ENCODE results near the gene COL28A1.

COL28A1 gene

GRCh38 chr7:7331523-7331922 is 204.2 kb downstream of the COL28A1 start:
- H3K27me3 ChIP-seq (ENCODE audit: insufficient read depth, low read length), result no peaks in the 10 kb centered on the region
- no peaks in the 10 kb centered on the region for H3K4me1 ChIP-seq (ENCODE audit: insufficient read depth, low read length)
- no peak overlapping the region for H3K9ac ChIP-seq (ENCODE audit: low read depth, low read length)
- no peak overlapping the region for H3K27ac ChIP-seq (ENCODE audit: low read depth, low read length)
- H3K4me3 ChIP-seq (ENCODE audit: low read length), result no peak overlapping the region
- H3K36me3 ChIP-seq (ENCODE audit: insufficient read depth, low read length), result no peaks in the 10 kb centered on the region
- WGBS, result 96% methylated on average over 4 of the region's 4 CpGs
- no peaks in the 10 kb centered on the region; the same call in 1 of the 2 replicates for H3K9me3 ChIP-seq (ENCODE audit: insufficient read depth, low read depth, low read length)

- no peak overlapping the region for H3K9ac ChIP-seq (ENCODE audit: low read depth, low read length)
- no peaks in the 10 kb centered on the region for H3K4me1 ChIP-seq (ENCODE audit: insufficient read depth, low read length)
- H3K36me3 ChIP-seq (ENCODE audit: insufficient read depth, low read length), result no peaks in the 10 kb centered on the region
- H3K27ac ChIP-seq (ENCODE audit: low read depth, low read length), result no peak overlapping the region
- H3K27me3 ChIP-seq (ENCODE audit: insufficient read depth, low read length), result no peaks in the 10 kb centered on the region
- WGBS, result 88% methylated on average over 2 of the region's 2 CpGs
- H3K9me3 ChIP-seq (ENCODE audit: insufficient read depth, low read depth, low read length), result no peaks in the 10 kb centered on the region; the same call in 1 of the 2 replicates
- H3K4me3 ChIP-seq (ENCODE audit: low read length), result no peak overlapping the region
These were observed 204.7 kb downstream of the COL28A1 start for GRCh38 chr7:7330997-7331396.

GRCh38 chr7:7329326-7329725 is 206.3 kb downstream of the COL28A1 start:
- H3K9me3 ChIP-seq (ENCODE audit: insufficient read depth, low read depth, low read length), result no peaks in the 10 kb centered on the region
- WGBS, result 90% methylated on average over 1 of the region's 1 CpG

GRCh38 chr7:7327423-7327822 is 208.2 kb downstream of the COL28A1 start:
- Histone ChIP-seq H3K36me3 (ENCODE audit: insufficient read depth, low read length) (no peaks in the 10 kb centered on the region), H3K27me3 (ENCODE audit: insufficient read depth, low read length) (no peaks in the 10 kb centered on the region), H3K9me3 (ENCODE audit: insufficient read depth, low read depth, low read length) (no peaks in the 10 kb centered on the region), H3K9ac (ENCODE audit: low read depth, low read length) (no peak overlapping the region), H3K4me1 (ENCODE audit: insufficient read depth, low read length) (no peaks in the 10 kb centered on the region), H3K4me3 (ENCODE audit: low read length) (no peak overlapping the region), H3K27ac (ENCODE audit: low read depth, low read length) (no peak overlapping the region)
- 89% methylated on average over 2 of the region's 2 CpGs for WGBS

More at GRCh38 chr7:7329326-7329725, 206.3 kb downstream of the COL28A1 start:
- Histone ChIP-seq H3K4me3 (ENCODE audit: low read length) (no peak overlapping the region), H3K27me3 (ENCODE audit: insufficient read depth, low read length) (no peaks in the 10 kb centered on the region), H3K4me1 (ENCODE audit: insufficient read depth, low read length) (no peaks in the 10 kb centered on the region), H3K36me3 (ENCODE audit: insufficient read depth, low read length) (no peaks in the 10 kb centered on the region), H3K9ac (ENCODE audit: low read depth, low read length) (no peak overlapping the region), H3K27ac (ENCODE audit: low read depth, low read length) (no peak overlapping the region)

- no peak overlapping the region for H3K4me3 ChIP-seq (ENCODE audit: low read length)
- H3K27me3 ChIP-seq (ENCODE audit: insufficient read depth, low read length), result no peaks in the 10 kb centered on the region
- 91% methylated on average over 3 of the region's 3 CpGs for WGBS
- no peak overlapping the region for H3K27ac ChIP-seq (ENCODE audit: low read depth, low read length)
- no peaks in the 10 kb centered on the region for H3K36me3 ChIP-seq (ENCODE audit: insufficient read depth, low read length)
- no peaks in the 10 kb centered on the region for H3K4me1 ChIP-seq (ENCODE audit: insufficient read depth, low read length)
- no peaks in the 10 kb centered on the region for H3K9me3 ChIP-seq (ENCODE audit: insufficient read depth, low read depth, low read length)
- H3K9ac ChIP-seq (ENCODE audit: low read depth, low read length), result no peak overlapping the region
These were observed 211.0 kb downstream of the COL28A1 start for GRCh38 chr7:7324698-7325097.

- Histone ChIP-seq H3K27me3 (ENCODE audit: insufficient read depth, low read length) (no peaks in the 10 kb centered on the region), H3K4me1 (ENCODE audit: insufficient read depth, low read length) (no peaks in the 10 kb centered on the region), H3K27ac (ENCODE audit: low read depth, low read length) (no peak overlapping the region), H3K4me3 (ENCODE audit: low read length) (no peak overlapping the region), H3K9me3 (ENCODE audit: insufficient read depth, low read depth, low read length) (no peaks in the 10 kb centered on the region), H3K36me3 (ENCODE audit: insufficient read depth, low read length) (no peaks in the 10 kb centered on the region), H3K9ac (ENCODE audit: low read depth, low read length) (no peak overlapping the region)
- WGBS, result 95% methylated on average over 2 of the region's 2 CpGs
These were observed 211.8 kb downstream of the COL28A1 start for GRCh38 chr7:7323921-7324320.

- Histone ChIP-seq H3K9me3 (ENCODE audit: insufficient read depth, low read depth, low read length) (no peaks in the 10 kb centered on the region), H3K9ac (ENCODE audit: low read depth, low read length) (no peak overlapping the region), H3K27ac (ENCODE audit: low read depth, low read length) (no peak overlapping the region), H3K36me3 (ENCODE audit: insufficient read depth, low read length) (no peaks in the 10 kb centered on the region), H3K27me3 (ENCODE audit: insufficient read depth, low read length) (no peaks in the 10 kb centered on the region), H3K4me3 (ENCODE audit: low read length) (no peak overlapping the region), H3K4me1 (ENCODE audit: insufficient read depth, low read length) (no peaks in the 10 kb centered on the region)
- 76% methylated on average over 6 of the region's 6 CpGs for WGBS
These were observed 212.3 kb downstream of the COL28A1 start for GRCh38 chr7:7323352-7323751.

- no peak overlapping the region for H3K4me3 ChIP-seq (ENCODE audit: low read length)
- H3K27ac ChIP-seq (ENCODE audit: low read depth, low read length), result no peak overlapping the region
- H3K4me1 ChIP-seq (ENCODE audit: insufficient read depth, low read length), result no peaks in the 10 kb centered on the region
- no peak overlapping the region for H3K9ac ChIP-seq (ENCODE audit: low read depth, low read length)
- H3K9me3 ChIP-seq (ENCODE audit: insufficient read depth, low read depth, low read length), result no peaks in the 10 kb centered on the region
- 90% methylated on average over 5 of the region's 5 CpGs for WGBS
- no peaks in the 10 kb centered on the region for H3K27me3 ChIP-seq (ENCODE audit: insufficient read depth, low read length)
- H3K36me3 ChIP-seq (ENCODE audit: insufficient read depth, low read length), result no peaks in the 10 kb centered on the region
These were observed 214.0 kb downstream of the COL28A1 start for GRCh38 chr7:7321681-7322080.

- Histone ChIP-seq H3K36me3 (ENCODE audit: insufficient read depth, low read length) (no peaks in the 10 kb centered on the region), H3K27me3 (ENCODE audit: insufficient read depth, low read length) (no peaks in the 10 kb centered on the region), H3K9ac (ENCODE audit: low read depth, low read length) (no peak overlapping the region), H3K27ac (ENCODE audit: low read depth, low read length) (no peak overlapping the region), H3K4me1 (ENCODE audit: insufficient read depth, low read length) (no peaks in the 10 kb centered on the region), H3K9me3 (ENCODE audit: insufficient read depth, low read depth, low read length) (no peaks in the 10 kb centered on the region), H3K4me3 (ENCODE audit: low read length) (no peak overlapping the region)
- 100% methylated on average over 1 of the region's 1 CpG for WGBS
These were observed 217.1 kb downstream of the COL28A1 start for GRCh38 chr7:7318601-7319000.

GRCh38 chr7:7317850-7318249 is 217.8 kb downstream of the COL28A1 start:
- H3K9ac ChIP-seq (ENCODE audit: low read depth, low read length), result no peak overlapping the region
- H3K27ac ChIP-seq (ENCODE audit: low read depth, low read length), result no peak overlapping the region
- H3K4me3 ChIP-seq (ENCODE audit: low read length), result no peak overlapping the region
- no peaks in the 10 kb centered on the region for H3K4me1 ChIP-seq (ENCODE audit: insufficient read depth, low read length)
- no peaks in the 10 kb centered on the region for H3K36me3 ChIP-seq (ENCODE audit: insufficient read depth, low read length)
- H3K27me3 ChIP-seq (ENCODE audit: insufficient read depth, low read length), result no peaks in the 10 kb centered on the region
- WGBS, result 94% methylated on average over 4 of the region's 4 CpGs
- H3K9me3 ChIP-seq (ENCODE audit: insufficient read depth, low read depth, low read length), result no peaks in the 10 kb centered on the region

GRCh38 chr7:7315851-7316250 is 219.8 kb downstream of the COL28A1 start:
- H3K9me3 ChIP-seq (ENCODE audit: insufficient read depth, low read depth, low read length), result no peaks in the 10 kb centered on the region
- no peaks in the 10 kb centered on the region for H3K4me1 ChIP-seq (ENCODE audit: insufficient read depth, low read length)
- H3K9ac ChIP-seq (ENCODE audit: low read depth, low read length), result no peak overlapping the region
- H3K27ac ChIP-seq (ENCODE audit: low read depth, low read length), result no peak overlapping the region
- H3K36me3 ChIP-seq (ENCODE audit: insufficient read depth, low read length), result no peaks in the 10 kb centered on the region
- WGBS, result 90% methylated on average over 3 of the region's 3 CpGs
- H3K4me3 ChIP-seq (ENCODE audit: low read length), result no peak overlapping the region
- H3K27me3 ChIP-seq (ENCODE audit: insufficient read depth, low read length), result no peaks in the 10 kb centered on the region

GRCh38 chr7:7312323-7312722 is 223.3 kb downstream of the COL28A1 start:
- WGBS, result 86% methylated on average over 1 of the region's 2 CpGs
- Histone ChIP-seq H3K27ac (ENCODE audit: low read depth, low read length) (no peak overlapping the region), H3K4me1 (ENCODE audit: insufficient read depth, low read length) (no peaks in the 10 kb centered on the region), H3K9me3 (ENCODE audit: insufficient read depth, low read depth, low read length) (no peaks in the 10 kb centered on the region), H3K27me3 (ENCODE audit: insufficient read depth, low read length) (no peaks in the 10 kb centered on the region), H3K9ac (ENCODE audit: low read depth, low read length) (no peak overlapping the region), H3K4me3 (ENCODE audit: low read length) (no peak overlapping the region), H3K36me3 (ENCODE audit: insufficient read depth, low read length) (no peaks in the 10 kb centered on the region)
